WTC11 (cell line): ENCODE measurements around the gene ARHGAP15. TPM values are rescaled to one million over a fixed set of nuclear protein-coding genes. Genes with fewer than 3 reads are reported as not detected.

ENCODE experiments used
- ATAC-seq: fragments of 200-7000 bp; cut with Tn5 transposase; 2 replicates; pipeline ENCODE4 v1.10.0; 2021; ENCODE audit warnings: mild to moderate bottlenecking, moderate library complexity
- CTCF ChIA-PET: fragments of 300-600 bp; sonication (Branson Sonifier 250); formaldehyde crosslinking; loops from one replicate; lab custom pipeline; 2021; ENCODE audit warnings: antibody characterized with exemption; lab: Charles Lee
- POLR2A ChIA-PET: fragments of 350-600 bp; sonication (Branson Sonifier 250); formaldehyde crosslinking; loops from one replicate; lab custom pipeline; 2021; ENCODE audit warnings: antibody characterized with exemption; lab: Charles Lee
- DNase-seq: peaks from one replicate; pipeline ENCODE4 v3.0.0; 2021; ENCODE audit warnings: low spot score
- H3K27ac Mint-ChIP-seq: 2 replicates; pipeline ENCODE4 v1.8.0; 2021; ENCODE audit warnings: mixed read lengths
- H3K27me3 Mint-ChIP-seq: 2 replicates; pipeline ENCODE4 v1.8.0; 2021; ENCODE audit warnings: low read depth, mild to moderate bottlenecking, moderate library complexity, mixed read lengths
- H3K36me3 Mint-ChIP-seq: 2 replicates; pipeline ENCODE4 v1.8.0; 2021; ENCODE audit warnings: mixed read lengths
- H3K4me1 Mint-ChIP-seq: 2 replicates; pipeline ENCODE4 v1.8.0; 2022; ENCODE audit warnings: mixed read lengths
- H3K4me3 Mint-ChIP-seq: 2 replicates; pipeline ENCODE4 v1.8.0; 2021; ENCODE audit warnings: mild to moderate bottlenecking, moderate library complexity, mixed read lengths
- H3K9me3 Mint-ChIP-seq: 2 replicates; pipeline ENCODE4 v1.8.0; 2021; ENCODE audit warnings: mixed read lengths
- ETV6 ChIP-seq: sonication (generic); formaldehyde crosslinking; IDR thresholded peaks from 2 replicates; pipeline ENCODE4 v1.8.1; 2022; ENCODE audit warnings: mild to moderate bottlenecking, missing genetic modification reagents
- FOXK1 ChIP-seq: sonication (generic); formaldehyde crosslinking; IDR thresholded peaks from 2 replicates; pipeline ENCODE4 v1.8.0; 2022; ENCODE audit warnings: mild to moderate bottlenecking, moderate library complexity, missing genetic modification reagents
- GABPB1 ChIP-seq: sonication (generic); formaldehyde crosslinking; IDR thresholded peaks from 2 replicates; pipeline ENCODE4 v1.8.1; 2023; ENCODE audit warnings: mild to moderate bottlenecking, missing genetic modification reagents
- GRHL2 ChIP-seq: fragments of 250-450 bp; sonication (Bioruptor Pico); IDR thresholded peaks from 2 replicates; pipeline ENCODE4 v1.8.0; 2022; ENCODE audit warnings: mild to moderate bottlenecking, moderate library complexity; ENCODE audit not compliant: insufficient replicate concordance, severe bottlenecking
- HMGA2 ChIP-seq: fragments of 250-450 bp; sonication (Bioruptor Pico); IDR thresholded peaks from 2 replicates; pipeline ENCODE4 v1.4.0; 2021; ENCODE audit warnings: mild to moderate bottlenecking, moderate library complexity
- HMGXB4 ChIP-seq: sonication (generic); formaldehyde crosslinking; IDR thresholded peaks from 2 replicates; pipeline ENCODE4 v1.8.1; 2023; ENCODE audit warnings: mild to moderate bottlenecking, moderate library complexity, missing genetic modification reagents
- JAZF1 ChIP-seq: fragments of 250-450 bp; sonication (Bioruptor Pico); IDR thresholded peaks from 2 replicates; pipeline ENCODE4 v1.9.0; 2021; ENCODE audit warnings: moderate library complexity, mild to moderate bottlenecking, inconsistent platforms
- JUN ChIP-seq: sonication (generic); formaldehyde crosslinking; IDR thresholded peaks from 2 replicates; pipeline ENCODE4 v1.8.0; 2023; ENCODE audit warnings: mild to moderate bottlenecking, missing genetic modification reagents
- KAT7 ChIP-seq: sonication (generic); formaldehyde crosslinking; IDR thresholded peaks from 2 replicates; pipeline ENCODE4 v1.8.1; 2023; ENCODE audit warnings: missing genetic modification reagents, mild to moderate bottlenecking, borderline replicate concordance
- NFATC4 ChIP-seq: fragments of 250-450 bp; sonication (Bioruptor Pico); IDR thresholded peaks from 2 replicates; pipeline ENCODE4 v1.9.0; 2021; ENCODE audit warnings: mild to moderate bottlenecking
- NR2C2 ChIP-seq: sonication (generic); formaldehyde crosslinking; IDR thresholded peaks from 2 replicates; pipeline ENCODE4 v1.8.0; 2022; ENCODE audit warnings: mild to moderate bottlenecking, missing genetic modification reagents
- NR3C1 ChIP-seq: sonication (generic); formaldehyde crosslinking; conservative IDR thresholded peaks from 2 replicates; pipeline ENCODE4 v1.8.1; 2023; ENCODE audit warnings: low read depth, mild to moderate bottlenecking, missing genetic modification reagents
- OVOL2 ChIP-seq: fragments of 250-450 bp; sonication (Bioruptor Pico); IDR thresholded peaks from 2 replicates; pipeline ENCODE4 v1.9.0; 2021; ENCODE audit warnings: mild to moderate bottlenecking, borderline replicate concordance
- SP1 ChIP-seq: sonication (generic); formaldehyde crosslinking; conservative IDR thresholded peaks from 2 replicates; pipeline ENCODE4 v1.8.1; 2022; ENCODE audit warnings: missing genetic modification reagents
- ZBTB21 ChIP-seq: sonication (generic); formaldehyde crosslinking; IDR thresholded peaks from 2 replicates; pipeline ENCODE4 v1.8.1; 2023; ENCODE audit warnings: mild to moderate bottlenecking, missing genetic modification reagents, borderline replicate concordance
- ZNF281 ChIP-seq: sonication (generic); formaldehyde crosslinking; IDR thresholded peaks from 2 replicates; pipeline ENCODE4 v1.8.0; 2023; ENCODE audit warnings: mild to moderate bottlenecking, missing genetic modification reagents
- ZNF512 ChIP-seq: sonication (generic); formaldehyde crosslinking; IDR thresholded peaks from 2 replicates; pipeline ENCODE4 v1.8.1; 2022; ENCODE audit warnings: missing genetic modification reagents, borderline replicate concordance
- ZNF532 ChIP-seq: fragments of 250-450 bp; sonication (Bioruptor Pico); IDR thresholded peaks from 2 replicates; pipeline ENCODE4 v1.9.0; 2021; ENCODE audit warnings: mild to moderate bottlenecking, borderline replicate concordance
- total RNA-seq: library from RNA; stranded (reverse); gene quantifications from 3 replicates; pipeline ENCODE4 v1.2.3, GENCODE V29; 2021
- TF ChIP-seq, protein P1 (sequence below): sonication (generic); formaldehyde crosslinking; IDR thresholded peaks from 2 replicates; pipeline ENCODE4 v1.8.0; 2023; ENCODE audit warnings: missing genetic modification reagents
- TF ChIP-seq, protein P2 (sequence below): sonication (generic); formaldehyde crosslinking; IDR thresholded peaks from 2 replicates; pipeline ENCODE4 v1.8.1; 2022; ENCODE audit warnings: mild to moderate bottlenecking, moderate library complexity, missing genetic modification reagents

Gene ARHGAP15
- total RNA-seq, 1 experiment from 2014 or later, result 0.28 TPM

- Mint-ChIP-seq H3K27me3 (peaks cover 8% of the 10 kb centered on the region), H3K27ac (no peak overlapping the region), H3K36me3 (no peaks in the 10 kb centered on the region), H3K9me3 (no peaks in the 10 kb centered on the region), H3K4me1 (peaks cover 4% of the 10 kb centered on the region), H3K4me3 (no peak overlapping the region)
- ChIA-PET CTCF (no interaction called here), POLR2A (no interaction called here)
- no peak for DNase-seq
- TF ChIP-seq FOXK1, result no peak
- TF ChIP-seq NR3C1 (CRISPR knock-in tag), result no peak
- no peak for TF ChIP-seq SP1 (CRISPR knock-in tag)
- no peak for TF ChIP-seq HMGA2 (CRISPR knock-in tag)
- TF ChIP-seq GABPB1, result no peak
- no peak for TF ChIP-seq ETV6 (CRISPR knock-in tag)
- TF ChIP-seq JUN, result no peak
- no peak for TF ChIP-seq ZBTB21 (CRISPR knock-in tag)
- no peak for TF ChIP-seq ZNF532 (CRISPR knock-in tag)
- TF ChIP-seq NR2C2, result no peak
- TF ChIP-seq, protein P1, sequence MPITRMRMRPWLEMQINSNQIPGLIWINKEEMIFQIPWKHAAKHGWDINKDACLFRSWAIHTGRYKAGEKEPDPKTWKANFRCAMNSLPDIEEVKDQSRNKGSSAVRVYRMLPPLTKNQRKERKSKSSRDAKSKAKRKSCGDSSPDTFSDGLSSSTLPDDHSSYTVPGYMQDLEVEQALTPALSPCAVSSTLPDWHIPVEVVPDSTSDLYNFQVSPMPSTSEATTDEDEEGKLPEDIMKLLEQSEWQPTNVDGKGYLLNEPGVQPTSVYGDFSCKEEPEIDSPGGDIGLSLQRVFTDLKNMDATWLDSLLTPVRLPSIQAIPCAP, result no peak
- no peak for TF ChIP-seq KAT7 (CRISPR knock-in tag)
- no peak for TF ChIP-seq ZNF512
- no peak for TF ChIP-seq JAZF1
- TF ChIP-seq HMGXB4 (CRISPR knock-in tag), result no peak
- no peak for TF ChIP-seq OVOL2
- TF ChIP-seq NFATC4 (CRISPR knock-in tag), result no peak
- TF ChIP-seq, protein P2, sequence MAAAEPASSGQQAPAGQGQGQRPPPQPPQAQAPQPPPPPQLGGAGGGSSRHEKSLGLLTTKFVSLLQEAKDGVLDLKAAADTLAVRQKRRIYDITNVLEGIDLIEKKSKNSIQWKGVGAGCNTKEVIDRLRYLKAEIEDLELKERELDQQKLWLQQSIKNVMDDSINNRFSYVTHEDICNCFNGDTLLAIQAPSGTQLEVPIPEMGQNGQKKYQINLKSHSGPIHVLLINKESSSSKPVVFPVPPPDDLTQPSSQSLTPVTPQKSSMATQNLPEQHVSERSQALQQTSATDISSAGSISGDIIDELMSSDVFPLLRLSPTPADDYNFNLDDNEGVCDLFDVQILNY (CRISPR knock-in tag), result no peak
- no peak for TF ChIP-seq ZNF281 (CRISPR knock-in tag)
- no peak for TF ChIP-seq GRHL2 (CRISPR knock-in tag)
- ATAC-seq, result no peak
Observed at GRCh38 chr2:143473216-143473615, 344.0 kb downstream of the ARHGAP15 start.
